ENCODE data around the gene RNU6-1.

Gene RNU6-1

GRCh38 chr15:67792250-67792942 is 47.4 kb downstream of the RNU6-1 start:
- no peak for TF ChIP-seq CTCF (IDR thresholded peaks at IDR 0.05)
- peaks cover 12% of the 10 kb centered on the region for H3K27me3 Mint-ChIP-seq (ENCODE audit: low read depth, poor library complexity)
- peaks cover 24% of the 10 kb centered on the region for H3K9me3 Mint-ChIP-seq
- peak overlapping the region; percentile 6 for H3K27ac Mint-ChIP-seq
- H3K36me3 Mint-ChIP-seq (ENCODE audit: low read depth) = peaks cover 22% of the 10 kb centered on the region
- no peak overlapping the region for H3K4me3 Mint-ChIP-seq
- H3K4me1 Mint-ChIP-seq = peaks cover 51% of the 10 kb centered on the region
- no peak for DNase-seq

GRCh38 chr15:67790610-67791319 is 49.1 kb downstream of the RNU6-1 start:
- no peak overlapping the region for H3K4me3 Mint-ChIP-seq
- H3K27ac Mint-ChIP-seq = no peak overlapping the region
- H3K9me3 Mint-ChIP-seq = peaks cover 16% of the 10 kb centered on the region
- H3K4me1 Mint-ChIP-seq = peaks cover 46% of the 10 kb centered on the region
- no peak for DNase-seq
- peaks cover 12% of the 10 kb centered on the region for H3K27me3 Mint-ChIP-seq (ENCODE audit: low read depth, poor library complexity)
- peaks cover 15% of the 10 kb centered on the region for H3K36me3 Mint-ChIP-seq (ENCODE audit: low read depth)
- TF ChIP-seq CTCF (IDR thresholded peaks at IDR 0.05) = no peak
